ENCODE data around the gene HEG1. TPM values are rescaled to one million over a fixed set of nuclear protein-coding genes. Genes with fewer than 3 reads are reported as not detected.

The HEG1 gene
- total and polyA plus RNA-seq, 2 of the 8 experiments (the other 6 are each of a cell fraction or from before 2014, with no cell fraction given): 5.3 to 9.7 TPM

DNA sequence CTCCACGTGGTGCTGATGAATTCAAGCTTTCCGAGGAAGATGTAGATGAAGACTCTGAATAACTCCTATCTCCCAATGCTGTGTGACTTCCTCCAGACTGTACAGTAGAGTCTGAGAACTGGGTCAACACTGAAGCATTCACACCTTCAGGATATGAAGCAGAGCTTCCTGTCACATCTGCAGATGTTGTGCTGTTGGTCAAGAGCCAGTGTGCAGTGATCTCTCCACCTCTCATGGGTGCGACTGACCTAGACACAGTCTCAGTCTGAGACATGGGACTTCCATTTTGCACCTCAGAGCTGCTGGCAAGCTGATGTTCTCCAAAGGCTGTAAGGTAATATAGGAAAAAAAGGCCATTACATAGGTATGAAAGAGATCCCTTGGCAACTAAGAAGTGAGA, 36.5 kb downstream of the HEG1 start:
- peaks cover 0 to 27% (median 7%) of the 10 kb centered on the region in 4 experiments; a peak in 6 of 8 replicates for H3K36me3 ChIP-seq (ENCODE audit: control insufficient read depth in 2 of 4, insufficient read depth in 4 of 4, low read length in 3 of 4)
- no peak overlapping the region for H3K56ac ChIP-seq (replicated peaks; ENCODE audit: insufficient read length, low read depth, low read length)
- DNase-seq (ENCODE audit: low read depth in 1 of 2, low spot score in 2 of 2): no peak
- TF ChIP-seq JUND (IDR thresholded peaks at IDR 0.05; ENCODE audit: low read length): no peak
- TF ChIP-seq SRF (IDR thresholded peaks at IDR 0.05; ENCODE audit: low read depth, low read length): no peak
- no peak for TF ChIP-seq TEAD4 (IDR thresholded peaks at IDR 0.05; ENCODE audit: low read depth, low read length)
- TF ChIP-seq FOSL1 (IDR thresholded peaks at IDR 0.05; ENCODE audit: insufficient read depth, low read depth, low read length): no peak
- no peak for TF ChIP-seq GTF2F1 (IDR thresholded peaks at IDR 0.05; ENCODE audit: borderline replicate concordance, low read depth, low read length)
- TF ChIP-seq, protein P1, sequence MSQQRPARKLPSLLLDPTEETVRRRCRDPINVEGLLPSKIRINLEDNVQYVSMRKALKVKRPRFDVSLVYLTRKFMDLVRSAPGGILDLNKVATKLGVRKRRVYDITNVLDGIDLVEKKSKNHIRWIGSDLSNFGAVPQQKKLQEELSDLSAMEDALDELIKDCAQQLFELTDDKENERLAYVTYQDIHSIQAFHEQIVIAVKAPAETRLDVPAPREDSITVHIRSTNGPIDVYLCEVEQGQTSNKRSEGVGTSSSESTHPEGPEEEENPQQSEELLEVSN (IDR thresholded peaks at IDR 0.05): no peak
- no peak for TF ChIP-seq TAF1 (IDR thresholded peaks at IDR 0.05; ENCODE audit: low read depth, low read length)
- no peak for TF ChIP-seq CBX8 (IDR thresholded peaks at IDR 0.05; ENCODE audit: borderline replicate concordance, low read depth, low read length)
- no peak for TF ChIP-seq TAF7 (optimal IDR thresholded peaks at IDR 0.05; ENCODE audit: borderline replicate concordance, low read depth, low read length)
- TF ChIP-seq GABPA (IDR thresholded peaks at IDR 0.05; ENCODE audit: borderline replicate concordance, insufficient read depth, low read length): no peak
- TF ChIP-seq CHD1 (IDR thresholded peaks at IDR 0.05; ENCODE audit: low read depth, low read length): no peak
- TF ChIP-seq KDM4A (IDR thresholded peaks at IDR 0.05; ENCODE audit: low read depth, low read length, severe bottlenecking): no peak
- no peak for TF ChIP-seq SUZ12 (IDR thresholded peaks at IDR 0.05; ENCODE audit: low read length)
- no peak overlapping the region for H2BK15ac ChIP-seq (ENCODE audit: low read length)
- H3K79me2 ChIP-seq (ENCODE audit: control insufficient read depth in 1 of 2, insufficient read depth in 2 of 2, low read length in 2 of 2): no peaks in the 10 kb centered on the region
- H4K20me1 ChIP-seq (replicated peaks in 1 of 2; ENCODE audit: control insufficient read depth in 1 of 2, insufficient read depth in 2 of 2, low read length in 2 of 2): peaks cover 0 to 2% of the 10 kb centered on the region in 2 experiments
- 86% methylated on average over 3 of the region's 3 CpGs; no CpG with 5 or more reads in 1 of the 2 experiments for WGBS, 2 experiments (ENCODE audit: extremely low coverage in 1 of 2, insufficient coverage in 1 of 2, insufficient read length in 1 of 2, insufficient replicate concordance in 2 of 2, low coverage in 1 of 2, low lambda C conversion rate in 2 of 2, missing lambda C conversion rate in 1 of 2)
- no peaks in the 10 kb centered on the region for H3K4me1 ChIP-seq (replicated peaks in 1 of 4; ENCODE audit: control insufficient read depth in 3 of 4, insufficient read depth in 4 of 4, low read length in 3 of 4)
- no peak overlapping the region for H3K4ac ChIP-seq (replicated peaks; ENCODE audit: insufficient read length, low read depth, low read length)
- no peak overlapping the region for H2BK5ac ChIP-seq (ENCODE audit: low read depth, low read length)
- H3K27ac ChIP-seq (ENCODE audit: low read depth, low read length): no peak overlapping the region
- H3K23ac ChIP-seq (ENCODE audit: insufficient read length): no peak overlapping the region
- no peaks in the 10 kb centered on the region for H3K23me2 ChIP-seq (ENCODE audit: low read depth, low read length)
- H3K14ac ChIP-seq (ENCODE audit: insufficient read length): no peak overlapping the region
- ChIA-PET CTCF (ENCODE audit: partially characterized antibody) (interaction anchor here (0.7 to 2.4 kb wide), 4 partner anchors 9 to 56 kb away, joined by 3 to 8 read pairs (median 5); no protein-coding TSS in a partner anchor), POLR2A (ENCODE audit: partially characterized antibody) (no interaction called here)
- H3K18ac ChIP-seq (ENCODE audit: extremely low read depth, low read length): no peak overlapping the region
- no peak overlapping the region for H4K5ac ChIP-seq (ENCODE audit: insufficient read length, low read depth, low read length)
- no peak overlapping the region for H2BK20ac ChIP-seq (ENCODE audit: low read length)
- no peak overlapping the region for H2AFZ ChIP-seq (ENCODE audit: low read length)
- no peak overlapping the region for H2AK5ac ChIP-seq (ENCODE audit: low read depth, low read length)
- FAIRE-seq: no peak
- H2BK120ac ChIP-seq (replicated peaks; ENCODE audit: low read depth, low read length): no peak overlapping the region
- H2BK12ac ChIP-seq (ENCODE audit: low read depth, low read length): no peak overlapping the region
- no peaks in the 10 kb centered on the region for H3K9me3 ChIP-seq (ENCODE audit: insufficient read depth in 2 of 2, low read depth in 1 of 2, low read length in 1 of 2)
- no peak overlapping the region for H3K4me3 ChIP-seq (ENCODE audit: extremely low read depth in 1 of 4, insufficient read depth in 2 of 4, low read depth in 3 of 4, low read length in 4 of 4)
- H3K27me3 ChIP-seq (replicated peaks in 1 of 4; ENCODE audit: control insufficient read depth in 3 of 4, extremely low read depth in 1 of 4, insufficient read depth in 3 of 4, low read length in 3 of 4): no peaks in the 10 kb centered on the region
- no peak overlapping the region for H4K8ac ChIP-seq (ENCODE audit: extremely low read depth, insufficient read depth, low read length)
- H4K91ac ChIP-seq (replicated peaks; ENCODE audit: insufficient read length, low read length): no peak overlapping the region
- no peak overlapping the region for H3K9ac ChIP-seq (replicated peaks in 1 of 4; ENCODE audit: extremely low read depth in 1 of 4, low read depth in 3 of 4, low read length in 3 of 4)
- no peaks in the 10 kb centered on the region for H3K79me1 ChIP-seq (ENCODE audit: low read depth, low read length)
- no peak overlapping the region for H3K4me2 ChIP-seq (ENCODE audit: insufficient read depth in 1 of 2, low read depth in 2 of 2, low read length in 2 of 2)

Data from H1 (cell line).